ENCODE data around the gene COG3.
"Not testable (repeated sequence)": the region's sequence is repeated elsewhere in the genome, so short reads cannot be mapped to it uniquely, and the experiment has no call there.

Gene COG3

GRCh38 chr13:45417790-45418534 lies 46.8 kb upstream of the COG3 start, which contains the start of gene SLC25A30:
Gene SLC25A30 (minus strand): TSS chr13:45418373. CDS start chr13:45411425, 6,948 bp downstream.
- H3K79me2 ChIP-seq (ENCODE audit: insufficient read depth, low read length): no peaks in the 10 kb centered on the region

GRCh38 chr13:45419389-45419788 lies 45.4 kb upstream of the COG3 start:
- not testable (repeated sequence) for H3K9me3 ChIP-seq (ENCODE audit: insufficient read depth, low read length); H3K4me3 ChIP-seq (ENCODE audit: insufficient read depth, low read length, poor library complexity, severe bottlenecking); H3K27ac ChIP-seq (ENCODE audit: low read depth, low read length); H3K27me3 ChIP-seq (ENCODE audit: low read length); H2AFZ ChIP-seq (ENCODE audit: low read depth, low read length, severe bottlenecking); H3K4me2 ChIP-seq (ENCODE audit: low read depth, low read length, poor library complexity, severe bottlenecking); H3K9me2 ChIP-seq (replicated peaks; ENCODE audit: insufficient read depth, low read length); H4K20me1 ChIP-seq (ENCODE audit: low read depth, low read length); H3K79me2 ChIP-seq (ENCODE audit: insufficient read depth, low read length); H3K36me3 ChIP-seq (ENCODE audit: low read length); H3K9ac ChIP-seq (ENCODE audit: low read length)
- H3F3A ChIP-seq (ENCODE audit: insufficient read depth): peaks cover 16% of the 10 kb centered on the region

More at GRCh38 chr13:45417790-45418534, 46.8 kb upstream of the COG3 start, which contains the start of gene SLC25A30:
- Histone ChIP-seq H3K4me3 (ENCODE audit: insufficient read depth, low read length, poor library complexity, severe bottlenecking) (peak within 1 kb of the TSS; percentile 62), H3K27me3 (ENCODE audit: low read length) (no peaks in the 10 kb centered on the region), H2AFZ (ENCODE audit: low read depth, low read length, severe bottlenecking) (peak within 1 kb of the TSS; percentile 81), H3K36me3 (ENCODE audit: low read length) (no peaks in the 10 kb centered on the region), H3K4me2 (ENCODE audit: low read depth, low read length, poor library complexity, severe bottlenecking) (peak within 1 kb of the TSS; percentile 83), H3K27ac (ENCODE audit: low read depth, low read length) (peak within 1 kb of the TSS; percentile 63), H4K20me1 (ENCODE audit: low read depth, low read length) (no peaks in the 10 kb centered on the region), H3K9me2 (replicated peaks; ENCODE audit: insufficient read depth, low read length) (no peaks in the 10 kb centered on the region), H3F3A (ENCODE audit: insufficient read depth) (peaks cover 16% of the 10 kb centered on the region), H3K9me3 (ENCODE audit: insufficient read depth, low read length) (no peaks in the 10 kb centered on the region), H3K9ac (ENCODE audit: low read length) (peak within 1 kb of the TSS; percentile 47)
- TF ChIP-seq CTCF (IDR thresholded peaks at IDR 0.05; ENCODE audit: insufficient read depth, low read length, poor library complexity, severe bottlenecking) (no peak), EZH2phosphoT487 (conservative IDR thresholded peaks at IDR 0.05; ENCODE audit: low read length) (no peak)

- no peaks in the 10 kb centered on the region for H3K36me3 ChIP-seq (ENCODE audit: low read length)
- H3K9me2 ChIP-seq (replicated peaks; ENCODE audit: insufficient read depth, low read length): no peaks in the 10 kb centered on the region
- H3K27ac ChIP-seq (ENCODE audit: low read depth, low read length): no peak overlapping the region
- H3K27me3 ChIP-seq (ENCODE audit: low read length): no peaks in the 10 kb centered on the region
- H3K79me2 ChIP-seq (ENCODE audit: insufficient read depth, low read length): no peaks in the 10 kb centered on the region
- peaks cover 16% of the 10 kb centered on the region for H3F3A ChIP-seq (ENCODE audit: insufficient read depth)
- no peaks in the 10 kb centered on the region for H4K20me1 ChIP-seq (ENCODE audit: low read depth, low read length)
- H3K9me3 ChIP-seq (ENCODE audit: insufficient read depth, low read length): no peaks in the 10 kb centered on the region
- H3K9ac ChIP-seq (ENCODE audit: low read length): no peak overlapping the region
- no peak overlapping the region for H3K4me3 ChIP-seq (ENCODE audit: insufficient read depth, low read length, poor library complexity, severe bottlenecking)
- H3K4me2 ChIP-seq (ENCODE audit: low read depth, low read length, poor library complexity, severe bottlenecking): no peak overlapping the region
- TF ChIP-seq EZH2phosphoT487 (conservative IDR thresholded peaks at IDR 0.05; ENCODE audit: low read length) (no peak), CTCF (IDR thresholded peaks at IDR 0.05; ENCODE audit: insufficient read depth, low read length, poor library complexity, severe bottlenecking) (no peak)
- H2AFZ ChIP-seq (ENCODE audit: low read depth, low read length, severe bottlenecking): no peak overlapping the region
Observed at GRCh38 chr13:45419945-45420344, 44.8 kb upstream of the COG3 start.

- H2AFZ ChIP-seq (ENCODE audit: low read depth, low read length, severe bottlenecking): no peak overlapping the region
Observed at GRCh38 chr13:45422731-45423292, 41.9 kb upstream of the COG3 start.

More at GRCh38 chr13:45422731-45423292, 41.9 kb upstream of the COG3 start:
- Histone ChIP-seq H3K4me3 (ENCODE audit: insufficient read depth, low read length, poor library complexity, severe bottlenecking) (no peak overlapping the region), H3K4me2 (ENCODE audit: low read depth, low read length, poor library complexity, severe bottlenecking) (no peak overlapping the region), H3K9me2 (replicated peaks; ENCODE audit: insufficient read depth, low read length) (no peaks in the 10 kb centered on the region), H3K79me2 (ENCODE audit: insufficient read depth, low read length) (no peaks in the 10 kb centered on the region), H3K9ac (ENCODE audit: low read length) (no peak overlapping the region), H3K27me3 (ENCODE audit: low read length) (no peaks in the 10 kb centered on the region), H3K36me3 (ENCODE audit: low read length) (no peaks in the 10 kb centered on the region), H3K9me3 (ENCODE audit: insufficient read depth, low read length) (no peaks in the 10 kb centered on the region), H4K20me1 (ENCODE audit: low read depth, low read length) (no peaks in the 10 kb centered on the region), H3F3A (ENCODE audit: insufficient read depth) (peaks cover 10% of the 10 kb centered on the region; the same call in 1 of the 2 replicates), H3K27ac (ENCODE audit: low read depth, low read length) (no peak overlapping the region)
- TF ChIP-seq EZH2phosphoT487 (conservative IDR thresholded peaks at IDR 0.05; ENCODE audit: low read length) (no peak), CTCF (IDR thresholded peaks at IDR 0.05; ENCODE audit: insufficient read depth, low read length, poor library complexity, severe bottlenecking) (no peak)

All from SU-DHL-6 (cell line).